Brain microvascular endothelial cell (primary cell): ENCODE data around the gene ERGIC3.
A peak's percentile ranks its signal among the peaks of the same experiment; 100 is the strongest.

Source experiments
- DNase-seq: peaks from one replicate; pipeline ENCODE4 v3.0.0-alpha.2; 2020
- H3K27ac ChIP-seq: fragments of 250-450 bp; sonication (Bioruptor Pico); 2 replicates; pipeline ENCODE4 v1.5.1; 2020; ENCODE audit warnings: mild to moderate bottlenecking, moderate library complexity
- H3K27me3 ChIP-seq: fragments of 250-450 bp; sonication (Bioruptor Pico); replicated peaks from 2 replicates; pipeline ENCODE4 v1.5.1; 2020; ENCODE audit warnings: mild to moderate bottlenecking
- H3K36me3 ChIP-seq: fragments of 250-450 bp; sonication (Bioruptor Pico); replicated peaks from 2 replicates; pipeline ENCODE4 v1.5.1; 2020; ENCODE audit warnings: mild to moderate bottlenecking
- H3K4me3 ChIP-seq: 2 replicates; pipeline ENCODE4 v1.5.1; 2011; ENCODE audit warnings: low read depth, mild to moderate bottlenecking, control low read depth, low read length, moderate library complexity
- CTCF ChIP-seq: IDR thresholded peaks from 2 replicates; pipeline ENCODE4 v1.5.1; 2011; ENCODE audit warnings: low read depth, mild to moderate bottlenecking, moderate library complexity, low read length, control low read depth, inconsistent platforms; ENCODE audit errors: missing control alignments
- in situ Hi-C: cut with HindIII; loops from 2 replicates; pipeline ENCODE4 v1.10.0; 2017; ENCODE audit warnings: low sequenced_read_pairs, low pct_ligation_motif_present

The ERGIC3 gene

GRCh38 chr20:35563834-35564233, 22.0 kb downstream of the ERGIC3 start:
- H3K27me3 ChIP-seq, result no peaks in the 10 kb centered on the region
- no peak overlapping the region for H3K4me3 ChIP-seq
- TF ChIP-seq CTCF, result no peak
- DNase-seq, result no peak
- no peaks in the 10 kb centered on the region for H3K36me3 ChIP-seq
- in situ Hi-C loops, result no loop called here
- H3K27ac ChIP-seq, result no peak overlapping the region

- TF ChIP-seq CTCF, result no peak
- DNase-seq, result no peak
- Histone ChIP-seq H3K27me3 (no peaks in the 10 kb centered on the region), H3K27ac (no peak overlapping the region), H3K36me3 (no peaks in the 10 kb centered on the region), H3K4me3 (no peak overlapping the region)
- in situ Hi-C loops, result no loop called here
Observed at GRCh38 chr20:35564905-35565304, 23.0 kb downstream of the ERGIC3 start.

GRCh38 chr20:35568645-35569044, 26.8 kb downstream of the ERGIC3 start:
- Histone ChIP-seq H3K36me3 (no peaks in the 10 kb centered on the region), H3K27ac (no peak overlapping the region), H3K4me3 (no peak overlapping the region), H3K27me3 (no peaks in the 10 kb centered on the region)
- in situ Hi-C loops, result no loop called here
- no peak for DNase-seq
- peak; percentile 55 for TF ChIP-seq CTCF

GRCh38 chr20:35571555-35571954, 29.7 kb downstream of the ERGIC3 start:
- in situ Hi-C loops, result no loop called here
- Histone ChIP-seq H3K36me3 (no peaks in the 10 kb centered on the region), H3K4me3 (no peak overlapping the region), H3K27ac (no peak overlapping the region), H3K27me3 (no peaks in the 10 kb centered on the region)
- TF ChIP-seq CTCF, result no peak
- no peak for DNase-seq

- Histone ChIP-seq H3K27ac (no peak overlapping the region), H3K4me3 (no peak overlapping the region), H3K36me3 (no peaks in the 10 kb centered on the region), H3K27me3 (no peaks in the 10 kb centered on the region)
- no peak for DNase-seq
- TF ChIP-seq CTCF, result no peak
- in situ Hi-C loops, result no loop called here
Observed at GRCh38 chr20:35572838-35573237, 31.0 kb downstream of the ERGIC3 start.

- Histone ChIP-seq H3K27ac (no peak overlapping the region), H3K4me3 (no peak overlapping the region), H3K27me3 (no peaks in the 10 kb centered on the region), H3K36me3 (no peaks in the 10 kb centered on the region)
- in situ Hi-C loops, result no loop called here
- TF ChIP-seq CTCF, result no peak
- DNase-seq, result no peak
Observed at GRCh38 chr20:35575958-35576357, 34.1 kb downstream of the ERGIC3 start.
